Ovary (tissue), 3 donors: ENCODE measurements around the gene KDSR.

Experiments
- CTCF ChIP-seq, 3 donors: fragments of 450-650 bp in 2 of 3; fragments of 200-600 bp in 1 of 3; IDR thresholded peaks; one replicate each; pipeline versions ENCODE4 v1.5.1 to v1.8.0; 2016 to 2022; ENCODE audit warnings: antibody characterized with exemption in 3 of 3, mild to moderate bottlenecking in 1 of 3
- EP300 ChIP-seq: sonication (generic); formaldehyde crosslinking; IDR thresholded peaks from one replicate; pipeline ENCODE4 v1.6.1; 2017; ENCODE audit warnings: antibody characterized with exemption
- POLR2A ChIP-seq: fragments of 450-650 bp; IDR thresholded peaks from one replicate; pipeline ENCODE4 v1.6.1; 2017; ENCODE audit warnings: antibody characterized with exemption, mild to moderate bottlenecking, moderate library complexity
- donor health status: DM: no; HTN: no; CAD: no.

- TF ChIP-seq CTCF (IDR thresholded peaks at IDR 0.05) = no peak
- no peak for TF ChIP-seq POLR2A
- TF ChIP-seq EP300 = no peak
Observed at GRCh38 chr18:63321291-63321690, 45.7 kb downstream of the KDSR start.
